ENCODE results near the gene CDK19. TPM values are rescaled to one million over a fixed set of nuclear protein-coding genes. Genes with fewer than 3 reads are reported as not detected.

Gene CDK19
- total and polyA plus RNA-seq, 9 of the 15 experiments (the other 6 are each of a cell fraction or from before 2014, with no cell fraction given): 3.8 to 15.2 (median 7.4) TPM

DNA sequence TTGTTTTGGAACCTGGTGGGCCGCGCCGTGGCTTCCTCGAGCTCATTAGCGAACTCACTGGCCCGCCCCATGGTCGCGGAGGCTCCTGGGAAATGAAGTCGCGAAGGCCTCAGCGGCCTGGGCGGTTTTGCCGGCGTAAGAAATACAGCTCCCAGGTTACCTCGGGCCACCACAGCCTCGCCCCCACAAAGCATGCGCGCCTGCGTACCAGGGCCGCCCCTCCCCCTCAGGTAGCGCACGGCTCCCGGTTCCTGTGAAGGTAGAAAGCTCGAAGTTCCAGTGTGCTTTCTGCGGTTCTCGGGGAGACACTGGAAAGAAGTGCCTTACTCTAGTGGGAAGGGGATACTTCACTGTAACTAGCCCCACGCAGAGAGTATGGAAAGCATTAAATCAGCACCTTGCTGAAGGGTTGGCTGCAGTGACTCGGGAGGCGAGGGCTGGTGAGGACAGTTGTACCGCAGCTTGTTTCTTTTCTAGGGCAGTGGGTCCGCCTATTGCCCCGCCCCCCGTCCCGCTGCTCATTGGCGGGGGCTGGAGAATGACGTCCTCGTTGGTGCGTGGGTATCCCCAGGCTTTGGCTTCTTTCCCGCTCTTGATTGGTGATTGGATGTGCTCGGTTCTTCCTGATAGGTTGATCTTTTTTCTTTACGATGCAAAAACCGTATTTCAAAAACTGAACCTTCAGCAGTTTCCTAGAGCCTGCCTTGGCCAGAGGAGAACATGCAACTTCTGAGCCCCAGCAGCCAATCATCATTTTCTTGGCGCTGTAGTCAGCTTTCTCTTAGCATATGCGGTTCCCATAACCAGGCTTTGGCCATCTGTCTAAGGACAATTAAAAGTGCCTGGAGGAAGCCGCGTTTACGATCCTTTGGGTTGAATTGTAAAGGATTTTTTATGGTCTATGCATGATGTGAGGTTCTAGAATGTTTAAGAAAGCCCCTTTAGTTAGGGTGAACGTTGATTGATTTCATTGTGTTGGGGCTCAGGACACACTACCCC, at the start of gene CDK19 (continued):
- TF ChIP-seq JUN (IDR thresholded peaks at IDR 0.05; ENCODE audit: borderline replicate concordance, low read depth, low read length): peak; percentile 41; the same call in 1 of the 2 replicates
- TF ChIP-seq JUN (CRISPR knock-in tag; IDR thresholded peaks at IDR 0.05; ENCODE audit: borderline replicate concordance): no peak
- no peak for TF ChIP-seq ZNF224 (CRISPR knock-in tag; IDR thresholded peaks at IDR 0.05)
- no peak for TF ChIP-seq PRMT5 (CRISPR knock-in tag; IDR thresholded peaks at IDR 0.05)
- no peak for TF ChIP-seq ZNF165 (CRISPR knock-in tag; IDR thresholded peaks at IDR 0.05; ENCODE audit: borderline replicate concordance)
- peak; percentile 88 for TF ChIP-seq NFYB (IDR thresholded peaks at IDR 0.05; ENCODE audit: extremely low read depth, insufficient read length)
- no peak for TF ChIP-seq ETV1 (tag; conservative IDR thresholded peaks at IDR 0.05; ENCODE audit: low read depth)
- peak; percentile 65; the same call in 1 of the 2 replicates for TF ChIP-seq ESRRA (IDR thresholded peaks at IDR 0.05; ENCODE audit: borderline replicate concordance, low read depth)
- no peak for TF ChIP-seq TARDBP (IDR thresholded peaks at IDR 0.05)
- TF ChIP-seq TAF1 (IDR thresholded peaks at IDR 0.05; ENCODE audit: control insufficient read depth, extremely low read depth, insufficient read depth, low read length, severe bottlenecking): peak; percentile 50
- TF ChIP-seq, protein P1, sequence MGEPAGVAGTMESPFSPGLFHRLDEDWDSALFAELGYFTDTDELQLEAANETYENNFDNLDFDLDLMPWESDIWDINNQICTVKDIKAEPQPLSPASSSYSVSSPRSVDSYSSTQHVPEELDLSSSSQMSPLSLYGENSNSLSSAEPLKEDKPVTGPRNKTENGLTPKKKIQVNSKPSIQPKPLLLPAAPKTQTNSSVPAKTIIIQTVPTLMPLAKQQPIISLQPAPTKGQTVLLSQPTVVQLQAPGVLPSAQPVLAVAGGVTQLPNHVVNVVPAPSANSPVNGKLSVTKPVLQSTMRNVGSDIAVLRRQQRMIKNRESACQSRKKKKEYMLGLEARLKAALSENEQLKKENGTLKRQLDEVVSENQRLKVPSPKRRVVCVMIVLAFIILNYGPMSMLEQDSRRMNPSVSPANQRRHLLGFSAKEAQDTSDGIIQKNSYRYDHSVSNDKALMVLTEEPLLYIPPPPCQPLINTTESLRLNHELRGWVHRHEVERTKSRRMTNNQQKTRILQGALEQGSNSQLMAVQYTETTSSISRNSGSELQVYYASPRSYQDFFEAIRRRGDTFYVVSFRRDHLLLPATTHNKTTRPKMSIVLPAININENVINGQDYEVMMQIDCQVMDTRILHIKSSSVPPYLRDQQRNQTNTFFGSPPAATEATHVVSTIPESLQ (CRISPR knock-in tag; IDR thresholded peaks at IDR 0.05): peak; percentile 60; the same call in 1 of the 2 replicates
- no peak for TF ChIP-seq ZNF79 (CRISPR knock-in tag; IDR thresholded peaks at IDR 0.05; ENCODE audit: low read depth)
- TF ChIP-seq, protein P2, sequence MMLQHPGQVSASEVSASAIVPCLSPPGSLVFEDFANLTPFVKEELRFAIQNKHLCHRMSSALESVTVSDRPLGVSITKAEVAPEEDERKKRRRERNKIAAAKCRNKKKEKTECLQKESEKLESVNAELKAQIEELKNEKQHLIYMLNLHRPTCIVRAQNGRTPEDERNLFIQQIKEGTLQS (IDR thresholded peaks at IDR 0.05): peak; percentile 61; the same call in 1 of the 2 replicates
- TF ChIP-seq, protein P2 (CRISPR knock-in tag; conservative IDR thresholded peaks at IDR 0.05): peak; percentile 85
- TF ChIP-seq, protein P3, sequence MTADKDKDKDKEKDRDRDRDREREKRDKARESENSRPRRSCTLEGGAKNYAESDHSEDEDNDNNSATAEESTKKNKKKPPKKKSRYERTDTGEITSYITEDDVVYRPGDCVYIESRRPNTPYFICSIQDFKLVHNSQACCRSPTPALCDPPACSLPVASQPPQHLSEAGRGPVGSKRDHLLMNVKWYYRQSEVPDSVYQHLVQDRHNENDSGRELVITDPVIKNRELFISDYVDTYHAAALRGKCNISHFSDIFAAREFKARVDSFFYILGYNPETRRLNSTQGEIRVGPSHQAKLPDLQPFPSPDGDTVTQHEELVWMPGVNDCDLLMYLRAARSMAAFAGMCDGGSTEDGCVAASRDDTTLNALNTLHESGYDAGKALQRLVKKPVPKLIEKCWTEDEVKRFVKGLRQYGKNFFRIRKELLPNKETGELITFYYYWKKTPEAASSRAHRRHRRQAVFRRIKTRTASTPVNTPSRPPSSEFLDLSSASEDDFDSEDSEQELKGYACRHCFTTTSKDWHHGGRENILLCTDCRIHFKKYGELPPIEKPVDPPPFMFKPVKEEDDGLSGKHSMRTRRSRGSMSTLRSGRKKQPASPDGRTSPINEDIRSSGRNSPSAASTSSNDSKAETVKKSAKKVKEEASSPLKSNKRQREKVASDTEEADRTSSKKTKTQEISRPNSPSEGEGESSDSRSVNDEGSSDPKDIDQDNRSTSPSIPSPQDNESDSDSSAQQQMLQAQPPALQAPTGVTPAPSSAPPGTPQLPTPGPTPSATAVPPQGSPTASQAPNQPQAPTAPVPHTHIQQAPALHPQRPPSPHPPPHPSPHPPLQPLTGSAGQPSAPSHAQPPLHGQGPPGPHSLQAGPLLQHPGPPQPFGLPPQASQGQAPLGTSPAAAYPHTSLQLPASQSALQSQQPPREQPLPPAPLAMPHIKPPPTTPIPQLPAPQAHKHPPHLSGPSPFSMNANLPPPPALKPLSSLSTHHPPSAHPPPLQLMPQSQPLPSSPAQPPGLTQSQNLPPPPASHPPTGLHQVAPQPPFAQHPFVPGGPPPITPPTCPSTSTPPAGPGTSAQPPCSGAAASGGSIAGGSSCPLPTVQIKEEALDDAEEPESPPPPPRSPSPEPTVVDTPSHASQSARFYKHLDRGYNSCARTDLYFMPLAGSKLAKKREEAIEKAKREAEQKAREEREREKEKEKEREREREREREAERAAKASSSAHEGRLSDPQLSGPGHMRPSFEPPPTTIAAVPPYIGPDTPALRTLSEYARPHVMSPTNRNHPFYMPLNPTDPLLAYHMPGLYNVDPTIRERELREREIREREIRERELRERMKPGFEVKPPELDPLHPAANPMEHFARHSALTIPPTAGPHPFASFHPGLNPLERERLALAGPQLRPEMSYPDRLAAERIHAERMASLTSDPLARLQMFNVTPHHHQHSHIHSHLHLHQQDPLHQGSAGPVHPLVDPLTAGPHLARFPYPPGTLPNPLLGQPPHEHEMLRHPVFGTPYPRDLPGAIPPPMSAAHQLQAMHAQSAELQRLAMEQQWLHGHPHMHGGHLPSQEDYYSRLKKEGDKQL (CRISPR knock-in tag; IDR thresholded peaks at IDR 0.05; ENCODE audit: borderline replicate concordance): no peak
- peak; percentile 98 for TF ChIP-seq SUPT5H (IDR thresholded peaks at IDR 0.05)
- peak in 1 of 2 experiments; percentile 11; a peak in 1 of 4 replicates for TF ChIP-seq NONO (IDR thresholded peaks at IDR 0.05; ENCODE audit: low read depth in 2 of 2, low read length in 1 of 2)

Measured in K562 (cell line).